GM21529 (cell line): ENCODE results near the gene NEIL3.

Source experiments
- ATAC-seq: cut with Tn5 transposase; IDR thresholded peaks from one replicate; pipeline ENCODE4 v1.9.1; 2021; ENCODE audit not compliant: unreplicated experiment

NEIL3 gene

GRCh38 chr4:177356921-177357320 is 47.2 kb downstream of the NEIL3 start:
- no peak for ATAC-seq

- peak; percentile 58 for ATAC-seq
Observed at GRCh38 chr4:177367336-177367735, 57.7 kb downstream of the NEIL3 start.

- ATAC-seq = no peak
Observed at GRCh38 chr4:177369372-177369771, 59.7 kb downstream of the NEIL3 start.

GRCh38 chr4:177371461-177371860 is 61.8 kb downstream of the NEIL3 start:
- no peak for ATAC-seq

- no peak for ATAC-seq
Observed at GRCh38 chr4:177374966-177375365, 65.3 kb downstream of the NEIL3 start.

- no peak for ATAC-seq
Observed at GRCh38 chr4:177375372-177375771, 65.7 kb downstream of the NEIL3 start.

- ATAC-seq = no peak
Observed at GRCh38 chr4:177376024-177376423, 66.3 kb downstream of the NEIL3 start.

- ATAC-seq = no peak
Observed at GRCh38 chr4:177380730-177381287, 71.1 kb downstream of the NEIL3 start.

GRCh38 chr4:177381762-177382310 is 72.2 kb downstream of the NEIL3 start:
- ATAC-seq = no peak

GRCh38 chr4:177384856-177385397 is 75.3 kb downstream of the NEIL3 start:
- ATAC-seq = no peak

GRCh38 chr4:177385576-177386277 is 76.1 kb downstream of the NEIL3 start:
- no peak for ATAC-seq

GRCh38 chr4:177386278-177386815 is 76.7 kb downstream of the NEIL3 start:
- ATAC-seq = no peak

GRCh38 chr4:177391287-177391686 is 81.6 kb downstream of the NEIL3 start:
- no peak for ATAC-seq

- ATAC-seq = no peak
Observed at GRCh38 chr4:177391953-177392352, 82.3 kb downstream of the NEIL3 start.

- ATAC-seq = no peak
Observed at GRCh38 chr4:177393236-177393635, 83.6 kb downstream of the NEIL3 start.

GRCh38 chr4:177396352-177396751 is 86.7 kb downstream of the NEIL3 start:
- ATAC-seq = no peak

GRCh38 chr4:177400030-177400429 is 90.4 kb downstream of the NEIL3 start:
- ATAC-seq = no peak

GRCh38 chr4:177401658-177402273 is 92.1 kb downstream of the NEIL3 start:
- ATAC-seq = no peak

- no peak for ATAC-seq
Observed at GRCh38 chr4:177403746-177404145, 94.1 kb downstream of the NEIL3 start.

- ATAC-seq = no peak
Observed at GRCh38 chr4:177404342-177404741, 94.7 kb downstream of the NEIL3 start.

- no peak for ATAC-seq
Observed at GRCh38 chr4:177404986-177405385, 95.3 kb downstream of the NEIL3 start.

- ATAC-seq = no peak
Observed at GRCh38 chr4:177405508-177405907, 95.8 kb downstream of the NEIL3 start.
